H1 (cell line): Measurements from ENCODE around the gene CAV1. TPM values are rescaled to one million over a fixed set of nuclear protein-coding genes. Genes with fewer than 3 reads are reported as not detected.

Experiments used
- CTCF ChIA-PET: fragments of 300-600 bp; sonication (Branson Sonifier 250); formaldehyde crosslinking; loops from one replicate; lab custom pipeline; 2021; ENCODE audit not compliant: partially characterized antibody; lab: Charles Lee
- POLR2A ChIA-PET: fragments of 300-600 bp; sonication (Branson Sonifier 250); formaldehyde crosslinking; loops from one replicate; lab custom pipeline; 2021; ENCODE audit warnings: inconsistent platforms; ENCODE audit not compliant: partially characterized antibody; lab: Charles Lee
- DNase-seq, 2 experiments: peaks; one replicate each; pipeline versions ENCODE4 v3.0.0 to v3.0.0-alpha.2; 2010 to 2022; ENCODE audit warnings: low spot score in 2 of 2, low read depth in 1 of 2, mixed read lengths in 1 of 2
- FAIRE-seq: peaks from 2 replicates; lab custom pipeline; 2011; peaks lifted over from hg19 to GRCh38; lab: Jason Lieb, UNC
- H2AFZ ChIP-seq: 2 replicates; pipeline ENCODE4 v1.8.1; 2012; ENCODE audit warnings: low read length, inconsistent platforms
- H2AK5ac ChIP-seq: 2 replicates; pipeline ENCODE4 v1.6.1; 2013; ENCODE audit warnings: low read depth, low read length
- H2BK120ac ChIP-seq: replicated peaks from 2 replicates; pipeline ENCODE3; 2013; ENCODE audit warnings: low read depth, low read length, inconsistent platforms
- H2BK12ac ChIP-seq: 2 replicates; pipeline ENCODE4 v1.6.1; 2013; ENCODE audit warnings: low read depth, low read length
- H2BK15ac ChIP-seq: 2 replicates; pipeline ENCODE4 v1.6.1; 2013; ENCODE audit warnings: low read length
- H2BK20ac ChIP-seq: 2 replicates; pipeline ENCODE4 v1.6.1; 2013; ENCODE audit warnings: low read length
- H2BK5ac ChIP-seq: 2 replicates; pipeline ENCODE4 v1.6.1; 2013; ENCODE audit warnings: low read depth, low read length
- H3K14ac ChIP-seq: 2 replicates; pipeline ENCODE4 v1.6.1; 2013; ENCODE audit warnings: inconsistent platforms; ENCODE audit not compliant: insufficient read length
- H3K18ac ChIP-seq: 2 replicates; pipeline ENCODE4 v1.6.1; 2013; ENCODE audit warnings: low read length; ENCODE audit errors: extremely low read depth
- H3K23ac ChIP-seq: 2 replicates; pipeline ENCODE4 v1.6.1; 2013; ENCODE audit warnings: inconsistent platforms; ENCODE audit not compliant: insufficient read length
- H3K23me2 ChIP-seq: 2 replicates; pipeline ENCODE4 v1.6.1; 2013; ENCODE audit warnings: low read depth, low read length
- H3K27ac ChIP-seq: 2 replicates; pipeline ENCODE4 v1.6.1; 2011; ENCODE audit warnings: low read depth, low read length, inconsistent platforms
- H3K27me3 ChIP-seq, 4 experiments: replicated peaks in 1 of 4; 1 replicate in 1 of 4; 2 replicates in 3 of 4; pipeline versions ENCODE4 v1.6.1 to v1.8.1; 2011 to 2013; ENCODE audit warnings: low read length in 3 of 4, mild to moderate bottlenecking in 3 of 4, inconsistent platforms in 2 of 4, mixed read lengths in 2 of 4, moderate library complexity in 1 of 4; ENCODE audit not compliant: control insufficient read depth in 3 of 4, insufficient read depth in 3 of 4; ENCODE audit errors: extremely low read depth in 1 of 4
- H3K36me3 ChIP-seq, 4 experiments: 2 replicates each; pipeline versions ENCODE4 v1.6.1 to v1.8.1; 2011 to 2013; ENCODE audit warnings: mild to moderate bottlenecking in 4 of 4, low read length in 3 of 4, moderate library complexity in 2 of 4, control low read depth in 1 of 4, inconsistent platforms in 1 of 4; ENCODE audit not compliant: insufficient read depth in 4 of 4, control insufficient read depth in 2 of 4
- H3K4ac ChIP-seq: replicated peaks from 2 replicates; pipeline ENCODE3; 2013; ENCODE audit warnings: low read length, low read depth, mixed read lengths, inconsistent platforms; ENCODE audit not compliant: insufficient read length
- H3K4me1 ChIP-seq, 4 experiments: replicated peaks in 1 of 4; 1 replicate in 1 of 4; 2 replicates in 3 of 4; pipeline versions ENCODE4 v1.6.1 to v1.8.1; 2011 to 2013; ENCODE audit warnings: low read length in 3 of 4, inconsistent platforms in 2 of 4, mixed read lengths in 1 of 4; ENCODE audit not compliant: insufficient read depth in 4 of 4, control insufficient read depth in 3 of 4
- H3K4me2 ChIP-seq, 2 experiments: 2 replicates each; pipeline versions ENCODE4 v1.6.1 to v1.8.1; 2011 to 2013; ENCODE audit warnings: low read depth in 2 of 2, low read length in 2 of 2, control low read depth in 1 of 2, inconsistent platforms in 1 of 2, mild to moderate bottlenecking in 1 of 2; ENCODE audit not compliant: insufficient read depth in 1 of 2
- H3K4me3 ChIP-seq, 4 experiments: fragments of 200-600, 300-600 bp in 1 of 4; sonication (generic), shearing (Covaris generic), sonication (Bioruptor Twin) in 1 of 4; 2 replicates each; pipeline versions ENCODE4 v1.5.1 to v1.8.1; 2011 to 2016; ENCODE audit warnings: low read length in 4 of 4, low read depth in 3 of 4, control low read depth in 2 of 4, inconsistent platforms in 2 of 4, mild to moderate bottlenecking in 2 of 4, mixed read lengths in 1 of 4, moderate library complexity in 1 of 4; ENCODE audit not compliant: insufficient read depth in 2 of 4; ENCODE audit errors: extremely low read depth in 1 of 4
- H3K56ac ChIP-seq: replicated peaks from 2 replicates; pipeline ENCODE3; 2013; ENCODE audit warnings: low read depth, mild to moderate bottlenecking, mixed read lengths, low read length, inconsistent platforms; ENCODE audit not compliant: insufficient read length
- H3K79me1 ChIP-seq: 2 replicates; pipeline ENCODE4 v1.6.1; 2013; ENCODE audit warnings: low read depth, low read length, control low read depth
- H3K79me2 ChIP-seq, 2 experiments: 2 replicates each; pipeline versions ENCODE4 v1.6.1 to v1.8.1; 2012 to 2013; ENCODE audit warnings: low read length in 2 of 2, mild to moderate bottlenecking in 2 of 2, inconsistent platforms in 1 of 2; ENCODE audit not compliant: insufficient read depth in 2 of 2, control insufficient read depth in 1 of 2
- H3K9ac ChIP-seq, 4 experiments: replicated peaks in 1 of 4; 1 replicate in 1 of 4; 2 replicates in 3 of 4; pipeline versions ENCODE4 v1.6.1 to v1.8.1; 2011 to 2013; ENCODE audit warnings: low read depth in 3 of 4, low read length in 3 of 4, control low read depth in 2 of 4, mild to moderate bottlenecking in 2 of 4, moderate library complexity in 2 of 4, inconsistent platforms in 1 of 4; ENCODE audit errors: extremely low read depth in 1 of 4
- H3K9me3 ChIP-seq, 2 experiments: 2 replicates each; pipeline versions ENCODE4 v1.6.1 to v1.8.1; 2012 to 2013; ENCODE audit warnings: mild to moderate bottlenecking in 2 of 2, moderate library complexity in 2 of 2, control low read depth in 1 of 2, inconsistent platforms in 1 of 2, low read depth in 1 of 2, low read length in 1 of 2, mixed read lengths in 1 of 2; ENCODE audit not compliant: insufficient read depth in 2 of 2
- H4K20me1 ChIP-seq, 2 experiments: replicated peaks in 1 of 2; 2 replicates each; pipeline versions ENCODE3 to v1.8.1; 2011 to 2013; ENCODE audit warnings: inconsistent platforms in 2 of 2, low read length in 2 of 2, mild to moderate bottlenecking in 1 of 2; ENCODE audit not compliant: insufficient read depth in 2 of 2, control insufficient read depth in 1 of 2
- H4K5ac ChIP-seq: 2 replicates; pipeline ENCODE4 v1.6.1; 2013; ENCODE audit warnings: low read length, low read depth, mixed read lengths, inconsistent platforms; ENCODE audit not compliant: insufficient read length
- H4K8ac ChIP-seq: 2 replicates; pipeline ENCODE4 v1.8.0; 2013; ENCODE audit warnings: mild to moderate bottlenecking, moderate library complexity, low read length, inconsistent platforms; ENCODE audit not compliant: insufficient read depth; ENCODE audit errors: extremely low read depth
- H4K91ac ChIP-seq: replicated peaks from 2 replicates; pipeline ENCODE3; 2013; ENCODE audit warnings: low read length, mixed read lengths, inconsistent platforms; ENCODE audit not compliant: insufficient read length
- BRCA1 ChIP-seq: IDR thresholded peaks from 2 replicates; pipeline ENCODE4 v1.6.1; 2012; ENCODE audit warnings: low read depth, low read length, improper control_type of control experiment
- EGR1 ChIP-seq: IDR thresholded peaks from 2 replicates; pipeline ENCODE4 v1.6.1; 2011; ENCODE audit warnings: low read depth, low read length, borderline replicate concordance
- JUN ChIP-seq: IDR thresholded peaks from 2 replicates; pipeline ENCODE4 v1.6.1; 2011; ENCODE audit warnings: low read depth, mild to moderate bottlenecking, improper control_type of control experiment, low read length
- KDM1A ChIP-seq: fragments of 200-600, 300-600 bp; sonication (generic); IDR thresholded peaks from 2 replicates; pipeline ENCODE4 v1.7.1; 2016; ENCODE audit warnings: mild to moderate bottlenecking, low read length, borderline replicate concordance
- POU5F1 ChIP-seq: IDR thresholded peaks from 2 replicates; pipeline ENCODE4 v1.6.1; 2011; ENCODE audit warnings: low read depth, mild to moderate bottlenecking, low read length, moderate library complexity
- WGBS, 2 experiments: shearing (Covaris generic) in 1 of 2; methylation state at CpG; one replicate each; pipeline versions ENCODE4 v1.1.6 to v1.1.7; 2013 to 2015; ENCODE audit warnings: low lambda C conversion rate in 2 of 2, mixed read lengths in 2 of 2, inconsistent platforms in 1 of 2, low coverage in 1 of 2, missing lambda C conversion rate in 1 of 2; ENCODE audit not compliant: insufficient replicate concordance in 2 of 2, insufficient coverage in 1 of 2, insufficient read length in 1 of 2; ENCODE audit errors: extremely low coverage in 1 of 2, missing lambda C conversion rate in 1 of 2; 5-methylcytosine and 5-hydroxymethylcytosine counted together
- polyA plus RNA-seq, 7 experiments: library from polyadenylated mRNA; depleted of rRNA in 3 of 7; stranded (reverse) in 5 of 7; unstranded in 2 of 7; fragments of >200 nt in 5 of 7; fragments of 200-250 nt in 2 of 7; gene quantifications; 1 replicate in 5 of 7; 2 replicates in 1 of 7; 4 replicates in 1 of 7; pipeline versions ENCODE4 v1.2.1 to v1.2.3, GENCODE V29; 2011 to 2013; ENCODE audit warnings: missing spikeins in 2 of 7, mixed read lengths in 2 of 7
- total RNA-seq: library from RNA; stranded (reverse); fragmentation: NEBNext Ultra II Directional; extraction: Animal tissue kit (Norgen Biotek cat#: 25700); gene quantifications from 2 replicates; pipeline ENCODE4 v1.2.1, GENCODE V29; 2021

CAV1 gene
- total and polyA plus RNA-seq, 2 of the 8 experiments (the other 6 are each of a cell fraction or from before 2014, with no cell fraction given): 16.3 to 21.8 TPM

- Histone ChIP-seq H2AK5ac (no peak overlapping the region), H4K20me1 (no peaks in the 10 kb centered on the region), H2BK12ac (no peak overlapping the region), H3K27me3 (no peaks in the 10 kb centered on the region), H3K36me3 (no peaks in the 10 kb centered on the region), H3K14ac (no peak overlapping the region), H3K79me1 (no peaks in the 10 kb centered on the region), H2BK5ac (no peak overlapping the region), H4K8ac (no peak overlapping the region), H2BK120ac (no peak overlapping the region), H2BK15ac (no peak overlapping the region), H3K79me2 (no peaks in the 10 kb centered on the region), H3K9me3 (no peaks in the 10 kb centered on the region), H3K27ac (no peak overlapping the region), H3K56ac (no peak overlapping the region), H3K23me2 (no peaks in the 10 kb centered on the region), H4K91ac (no peak overlapping the region), H3K4me1 (peaks cover 0 to 2% (median 0%) of the 10 kb centered on the region in 4 experiments; a peak in 1 of 7 replicates), H3K4me2 (no peak overlapping the region), H2BK20ac (no peak overlapping the region), H3K9ac (no peak overlapping the region), H3K4me3 (no peak overlapping the region)
- WGBS, 2 experiments: 76% methylated on average over 3 of the region's 3 CpGs; no CpG with 5 or more reads in 1 of the 2 experiments
- DNase-seq: no peak
- FAIRE-seq: no peak
- TF ChIP-seq EGR1 (no peak), JUN (no peak), KDM1A (no peak), BRCA1 (no peak), POU5F1 (no peak)
- TF ChIP-seq, all 59 proteins: peak for 0
- CTCF ChIA-PET: interaction anchor here (0.6 to 5.8 kb wide), 8 partner anchors 10 to 446 kb away, joined by 3 to 107 read pairs (median 4); no protein-coding TSS in a partner anchor
- Histone ChIP-seq H4K5ac (no peak overlapping the region), H3K4ac (no peak overlapping the region), H2AFZ (no peak overlapping the region), H3K23ac (no peak overlapping the region), H3K18ac (no peak overlapping the region)
- POLR2A ChIA-PET: no interaction called here
Measured at GRCh38 chr7:116585392-116585791, 60.6 kb downstream of the CAV1 start.
